ENCODE results near the gene DNM3. TPM values are rescaled to one million over a fixed set of nuclear protein-coding genes. Genes with fewer than 3 reads are reported as not detected.
"Not testable (repeated sequence)": the region's sequence is repeated elsewhere in the genome, so short reads cannot be mapped to it uniquely, and the experiment has no call there.

Gene DNM3
- polyA plus RNA-seq, 3 donors: 0.15 TPM; not detected in 2

- Histone ChIP-seq H2AFZ (ENCODE audit: insufficient read depth, low read depth, low read length, poor library complexity, severe bottlenecking) (no peak overlapping the region), H3K27me3 (ENCODE audit: control insufficient read depth in 2 of 2, insufficient read depth in 2 of 2, low read length in 2 of 2) (no peaks in the 10 kb centered on the region), H3K27ac (ENCODE audit: low read depth in 1 of 2, low read length in 2 of 2) (no peak overlapping the region), H3K36me3 (replicated peaks in 1 of 2; ENCODE audit: control insufficient read depth in 1 of 2, insufficient read depth in 2 of 2, low read length in 2 of 2) (no peaks in the 10 kb centered on the region), H3K9me3 (replicated peaks in 1 of 2; ENCODE audit: control insufficient read depth in 1 of 2, insufficient read depth in 1 of 2, low read length in 2 of 2) (no peaks in the 10 kb centered on the region), H3K9ac (ENCODE audit: insufficient read depth, low read length, poor library complexity, severe bottlenecking) (no peak overlapping the region), H3K4me3 (replicated peaks in 1 of 3; ENCODE audit: low read depth in 2 of 3, low read length in 3 of 3) (no peak overlapping the region), H3K79me2 (ENCODE audit: insufficient read depth, low read length) (no peaks in the 10 kb centered on the region), H3K4me1 (ENCODE audit: control insufficient read depth in 1 of 2, insufficient read depth in 2 of 2, low read length in 2 of 2) (no peaks in the 10 kb centered on the region), H4K20me1 (ENCODE audit: insufficient read depth, low read length) (peaks cover 4% of the 10 kb centered on the region), H3K4me2 (replicated peaks; ENCODE audit: extremely low read depth, low read length, poor library complexity, severe bottlenecking) (no peak overlapping the region)
- no peak overlapping the region for H3K4me3 Mint-ChIP-seq
- H3K4me1 Mint-ChIP-seq: peaks cover 5% of the 10 kb centered on the region
- no peak for TF ChIP-seq CTCF (IDR thresholded peaks at IDR 0.05)
- WGBS (ENCODE audit: insufficient coverage): 92% methylated on average over 9 of the region's 9 CpGs
- no peak overlapping the region for H3K27ac Mint-ChIP-seq
- DNase-seq: no peak
- no peaks in the 10 kb centered on the region for H3K27me3 Mint-ChIP-seq (ENCODE audit: low read depth in 3 of 3)
- peaks cover 0 to 7% of the 10 kb centered on the region in 2 donors for H3K36me3 Mint-ChIP-seq
- intact Hi-C loops (cut with micrococcal nuclease): no loop called here
- peaks cover 0 to 8% (median 4%) of the 10 kb centered on the region in 7 donors for H3K9me3 Mint-ChIP-seq
Observed at GRCh38 chr1:172431721-172432192, 590.5 kb downstream of the DNM3 start.

GRCh38 chr1:172437183-172437582 is 595.9 kb downstream of the DNM3 start:
- H3K4me3 Mint-ChIP-seq; H2AFZ ChIP-seq (ENCODE audit: insufficient read depth, low read depth, low read length, poor library complexity, severe bottlenecking); H3K27ac Mint-ChIP-seq; intact Hi-C loops (cut with micrococcal nuclease); H4K20me1 ChIP-seq (ENCODE audit: insufficient read depth, low read length); H3K4me3 ChIP-seq (replicated peaks in 1 of 3; ENCODE audit: low read depth in 2 of 3, low read length in 3 of 3); H3K4me2 ChIP-seq (replicated peaks; ENCODE audit: extremely low read depth, low read length, poor library complexity, severe bottlenecking); H3K27ac ChIP-seq (ENCODE audit: low read depth in 1 of 2, low read length in 2 of 2); H3K4me1 ChIP-seq (ENCODE audit: control insufficient read depth in 1 of 2, insufficient read depth in 2 of 2, low read length in 2 of 2); DNase-seq; H3K27me3 ChIP-seq (ENCODE audit: control insufficient read depth in 2 of 2, insufficient read depth in 2 of 2, low read length in 2 of 2); H3K9me3 ChIP-seq (replicated peaks in 1 of 2; ENCODE audit: control insufficient read depth in 1 of 2, insufficient read depth in 1 of 2, low read length in 2 of 2); H3K27me3 Mint-ChIP-seq (ENCODE audit: low read depth in 3 of 3); H3K9ac ChIP-seq (ENCODE audit: insufficient read depth, low read length, poor library complexity, severe bottlenecking); H3K9me3 Mint-ChIP-seq: not testable (repeated sequence)
- Histone ChIP-seq H3K36me3 (replicated peaks in 1 of 2; ENCODE audit: control insufficient read depth in 1 of 2, insufficient read depth in 2 of 2, low read length in 2 of 2) (peaks cover 2 to 38% of the 10 kb centered on the region in 2 donors), H3K79me2 (ENCODE audit: insufficient read depth, low read length) (peaks cover 35% of the 10 kb centered on the region)
- Mint-ChIP-seq H3K4me1 (peaks cover 14% of the 10 kb centered on the region), H3K36me3 (peaks cover 21 to 24% of the 10 kb centered on the region in 2 donors)
- whole genome bisulfite sequencing (ENCODE audit: insufficient coverage): no CpG with 5 or more reads among the region's 3 CpGs
